NCI-H2107 treated with DMSO at 0.1 percent for 48 hours (cell line): ENCODE results near the gene INVS.
"Not testable (repeated sequence)": the region's sequence is repeated elsewhere in the genome, so short reads cannot be mapped to it uniquely, and the experiment has no call there.

ENCODE experiments used
- DNase-seq: peaks from one replicate; lab custom pipeline; 2025; ENCODE audit not compliant: unreplicated experiment; lab: John Stamatoyannopoulos, UW

INVS gene

DNA sequence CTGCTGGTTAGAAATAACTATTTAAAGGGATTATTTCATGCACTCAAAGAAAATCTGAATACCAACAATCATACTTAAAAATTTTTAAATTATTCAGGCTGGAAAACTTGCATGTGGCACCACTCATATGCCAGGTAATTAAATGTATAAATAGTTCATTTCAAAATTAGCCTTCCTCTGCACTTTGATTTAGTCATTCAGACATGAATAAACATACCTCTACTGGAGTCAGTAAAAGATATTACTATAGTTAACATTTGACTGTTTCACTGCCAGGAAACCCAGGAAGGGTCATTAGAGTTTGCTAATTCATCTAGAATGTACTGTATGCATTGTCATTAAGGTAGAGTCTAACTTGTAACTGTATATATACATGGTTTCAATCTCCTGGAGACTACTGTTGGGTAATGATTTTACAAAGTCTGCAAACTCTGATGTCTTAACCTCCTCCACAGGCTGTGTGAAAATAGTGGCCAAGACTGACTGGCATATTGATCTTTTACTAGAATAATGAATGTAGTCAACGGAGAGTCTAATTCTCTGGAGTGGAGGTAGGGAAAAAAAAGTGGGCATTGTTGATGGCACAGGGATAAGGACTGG is 210.0 kb downstream of the INVS start:
- no peak for DNase-seq

DNA sequence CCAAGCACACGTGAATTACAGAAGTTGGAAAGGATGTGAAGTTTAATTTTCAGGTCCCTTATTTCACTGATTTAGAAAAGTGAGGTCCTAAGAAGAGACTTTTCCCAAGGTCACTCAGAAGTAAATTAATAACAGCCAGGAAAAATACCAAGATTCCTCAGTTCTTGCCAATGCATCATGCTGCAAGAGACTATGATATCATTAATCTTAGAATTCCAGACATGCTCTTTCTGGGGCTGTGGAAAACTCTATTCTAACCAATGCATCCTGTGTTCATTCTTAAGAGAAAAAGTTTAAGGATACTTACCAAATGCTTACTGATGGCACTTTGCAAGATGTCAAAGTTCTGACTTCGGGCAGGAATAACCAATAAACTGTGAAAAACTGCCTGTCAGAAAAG is 210.9 kb downstream of the INVS start:
- no peak for DNase-seq

GRCh38 chr9:100315561-100315960 is 216.5 kb downstream of the INVS start:
- DNase-seq = no peak

DNA sequence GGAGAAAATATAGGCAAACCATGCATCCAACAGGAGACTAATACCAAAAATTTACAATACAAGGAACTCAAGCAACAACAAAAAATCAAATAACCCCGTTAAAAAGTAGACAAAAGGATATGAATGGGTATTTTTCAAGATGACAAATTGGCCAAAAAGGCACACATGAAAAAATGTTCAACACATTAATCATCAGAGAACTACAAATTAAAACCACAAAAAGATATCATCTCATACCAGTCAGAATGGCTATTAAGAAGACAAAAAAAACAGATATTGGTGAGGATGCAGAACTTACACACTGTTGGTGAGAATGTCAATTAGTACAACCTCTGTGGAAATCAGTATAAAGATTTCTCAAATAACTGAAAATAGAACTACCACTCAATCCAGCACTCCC is 218.7 kb downstream of the INVS start:
- DNase-seq = no peak

- peak; percentile 48 for DNase-seq
Measured at GRCh38 chr9:100322954-100323536, 224.0 kb downstream of the INVS start.

DNA sequence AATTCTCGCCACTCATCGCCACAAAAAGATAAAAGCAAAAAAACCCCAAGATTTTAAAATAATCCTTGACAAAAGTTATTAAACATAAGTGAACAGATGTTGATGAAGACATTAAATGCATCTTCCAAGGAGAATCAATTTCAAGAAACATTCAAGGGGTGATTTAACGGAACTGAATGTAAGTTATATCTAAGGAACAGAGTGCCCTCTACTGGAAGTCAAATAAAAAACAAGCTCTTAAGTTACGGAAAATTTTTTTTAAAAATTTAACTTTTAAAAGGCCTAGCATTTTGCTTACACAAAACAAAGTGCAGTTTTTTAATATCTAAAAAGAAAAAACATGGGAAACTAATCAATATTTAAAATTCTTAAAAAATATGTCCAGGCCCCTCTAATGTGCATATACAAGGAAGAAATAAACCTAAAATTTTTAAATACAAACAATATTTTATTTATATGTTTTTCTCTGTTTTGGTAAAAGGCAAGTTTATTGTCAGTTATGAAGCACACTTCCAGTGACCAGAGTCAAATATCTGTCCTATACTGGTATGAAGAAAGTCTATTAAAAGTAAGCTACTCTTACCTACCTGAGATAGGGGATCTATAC is 225.7 kb downstream of the INVS start:
- peak; percentile 9 for DNase-seq

DNA sequence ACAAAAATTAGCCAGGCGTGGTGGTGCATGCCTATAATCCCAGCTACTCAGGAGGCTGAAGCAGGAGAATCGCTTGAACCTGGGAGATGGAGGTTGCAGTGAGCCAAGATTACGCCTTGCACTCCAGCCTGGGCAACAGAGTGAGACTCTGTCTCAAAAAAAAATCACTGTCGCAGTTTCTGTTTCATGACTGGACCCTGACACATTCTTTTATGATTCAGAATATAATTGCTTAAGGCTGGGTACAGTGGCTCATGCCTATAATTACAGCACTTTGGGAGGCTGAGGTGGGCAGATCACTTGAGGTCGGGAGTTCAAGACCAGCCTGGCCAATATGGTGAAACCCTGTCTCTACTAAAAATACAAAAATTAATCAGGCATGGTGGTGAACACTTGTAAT is 239.7 kb downstream of the INVS start:
- DNase-seq = not testable (repeated sequence)

DNA sequence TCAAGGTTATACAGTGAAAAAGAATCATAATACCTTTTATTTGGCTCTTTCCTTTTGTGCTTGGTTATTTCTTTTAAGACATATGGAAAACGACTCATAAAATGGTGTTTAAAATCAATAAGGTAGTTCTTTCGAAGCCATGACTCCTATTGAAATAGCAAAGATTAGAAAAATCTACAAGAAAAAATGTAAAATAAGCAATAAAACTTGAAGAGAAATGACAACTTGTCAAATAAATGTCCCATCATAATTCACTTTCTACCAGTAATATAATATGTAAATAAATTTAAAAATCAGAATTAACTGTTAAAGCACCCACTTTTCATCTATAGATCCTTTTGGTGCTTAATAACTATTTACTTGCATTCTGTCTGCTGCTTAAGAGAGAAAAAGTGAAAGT is 241.2 kb downstream of the INVS start:
- no peak for DNase-seq

GRCh38 chr9:100341889-100342288 is 242.8 kb downstream of the INVS start:
- no peak for DNase-seq

DNA sequence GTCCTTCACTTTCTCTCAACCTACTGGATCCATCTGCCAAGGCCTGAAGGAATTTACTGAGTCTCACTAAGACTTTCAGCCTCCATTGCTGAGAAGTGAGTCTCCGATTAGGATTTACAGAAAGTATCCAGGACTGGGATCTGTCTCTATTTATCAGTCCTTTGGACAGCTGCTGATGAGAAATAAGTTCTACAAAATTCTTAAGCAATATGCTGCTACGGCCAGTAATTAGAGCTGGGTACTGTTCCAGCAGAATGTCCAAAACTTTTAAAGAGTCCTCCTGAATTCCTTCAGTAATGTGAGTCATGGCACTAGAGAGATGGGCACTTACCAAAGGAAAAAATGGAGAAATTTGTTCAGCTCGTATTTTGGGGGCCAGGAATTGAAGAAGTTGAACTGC is 247.8 kb downstream of the INVS start:
- DNase-seq = no peak

GRCh38 chr9:100350188-100350587 is 251.1 kb downstream of the INVS start:
- DNase-seq = no peak
